Breast epithelium (tissue), 3 donors: ENCODE measurements around the gene C8G.

Experiments used
- CTCF ChIP-seq, 3 donors: fragments of 450-650 bp; IDR thresholded peaks; one replicate each; pipeline ENCODE4 v1.5.1; 2016 to 2017; ENCODE audit warnings: antibody characterized with exemption in 3 of 3, mild to moderate bottlenecking in 3 of 3, moderate library complexity in 3 of 3
- POLR2A ChIP-seq: fragments of 450-650 bp; IDR thresholded peaks from one replicate; pipeline ENCODE4 v1.6.1; 2016; ENCODE audit warnings: antibody characterized with exemption, mild to moderate bottlenecking, moderate library complexity
- POLR2AphosphoS5 ChIP-seq, 3 donors: sonication (generic); formaldehyde crosslinking; IDR thresholded peaks; one replicate each; pipeline ENCODE4 v1.6.1; 2017; ENCODE audit warnings: antibody characterized with exemption in 3 of 3

GRCh38 chr9:136992819-136993369 is 47.9 kb downstream of the C8G start:
- TF ChIP-seq CTCF (IDR thresholded peaks at IDR 0.05) (peak in 1 of 3 donors; percentile 1), POLR2A (no peak), POLR2AphosphoS5 (IDR thresholded peaks at IDR 0.05) (no peak)
